ENCODE measurements around the gene OR52N4.

The OR52N4 gene

DNA sequence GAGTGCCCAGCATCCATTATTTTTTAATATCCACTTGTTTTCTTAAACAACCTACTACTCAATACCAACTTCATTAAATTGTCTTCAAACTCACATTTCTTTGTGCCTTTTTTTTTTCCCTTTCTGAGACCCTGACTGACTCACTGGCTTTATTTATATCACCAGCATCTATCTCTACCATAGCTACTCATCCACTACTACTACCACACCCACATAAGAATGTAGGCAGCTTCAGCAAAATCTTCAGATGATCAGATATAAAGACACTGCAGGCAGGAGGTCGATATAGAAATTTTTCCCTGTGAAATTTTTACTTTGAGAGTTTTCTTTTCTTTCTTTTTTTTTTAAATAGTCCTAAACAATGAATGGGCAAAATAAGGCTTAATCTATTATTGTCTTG, 15.6 kb upstream of the OR52N4 start:
- H2BK12ac ChIP-seq (ENCODE audit: low read length) = no peak overlapping the region
- H4K91ac ChIP-seq (ENCODE audit: low read depth, low read length, poor library complexity) = no peak overlapping the region
- WGBS, 2 donors (ENCODE audit: extremely low coverage in 2 of 2, insufficient read length in 2 of 2, insufficient replicate concordance in 1 of 2) = no CpG with 5 or more reads among the region's 1 CpG
- no peak overlapping the region for H3K4me3 ChIP-seq (ENCODE audit: low read length in 2 of 2)
- H3K79me1 ChIP-seq (ENCODE audit: low read depth, low read length) = no peaks in the 10 kb centered on the region
- H2AFZ ChIP-seq (ENCODE audit: low read length) = no peak overlapping the region
- H3K9me3 ChIP-seq (replicated peaks in 1 of 2; ENCODE audit: control insufficient read depth in 2 of 2, insufficient read depth in 1 of 2, low read depth in 1 of 2, low read length in 2 of 2) = no peaks in the 10 kb centered on the region
- H3K23ac ChIP-seq (ENCODE audit: low read depth, low read length, poor library complexity) = no peak overlapping the region
- H3K18ac ChIP-seq (ENCODE audit: low read length) = no peak overlapping the region
- H4K8ac ChIP-seq (ENCODE audit: low read depth, low read length) = no peak overlapping the region
- no peak overlapping the region for H3K4ac ChIP-seq (ENCODE audit: low read length)
- no peak overlapping the region for H2BK120ac ChIP-seq (ENCODE audit: low read depth, low read length)
- no peak overlapping the region for H3K14ac ChIP-seq (ENCODE audit: low read length)
- no peak overlapping the region for H3K4me2 ChIP-seq (ENCODE audit: insufficient read depth, low read length, poor library complexity, severe bottlenecking)
- no peak overlapping the region for H3K27ac ChIP-seq (replicated peaks; ENCODE audit: low read length)
- H2BK15ac ChIP-seq (ENCODE audit: low read length) = no peak overlapping the region
- H3K9ac ChIP-seq (ENCODE audit: low read depth, low read length, poor library complexity) = no peak overlapping the region
- no peaks in the 10 kb centered on the region for H3K36me3 ChIP-seq (replicated peaks in 1 of 2; ENCODE audit: control insufficient read depth in 2 of 2, insufficient read depth in 2 of 2, low read length in 2 of 2)
- no peak overlapping the region for H2BK5ac ChIP-seq (ENCODE audit: low read length)
- peaks cover 0 to 6% of the 10 kb centered on the region in 2 donors for H3K4me1 ChIP-seq (ENCODE audit: control insufficient read depth in 2 of 2, insufficient read depth in 1 of 2, low read depth in 1 of 2, low read length in 2 of 2)
- DNase-seq (ENCODE audit: low spot score) = no peak
- no peaks in the 10 kb centered on the region for H3K27me3 ChIP-seq (ENCODE audit: control insufficient read depth in 3 of 3, insufficient read depth in 3 of 3, low read depth in 1 of 3, low read length in 3 of 3)
- no peak overlapping the region for H2AK5ac ChIP-seq (ENCODE audit: low read depth, low read length)

DNA sequence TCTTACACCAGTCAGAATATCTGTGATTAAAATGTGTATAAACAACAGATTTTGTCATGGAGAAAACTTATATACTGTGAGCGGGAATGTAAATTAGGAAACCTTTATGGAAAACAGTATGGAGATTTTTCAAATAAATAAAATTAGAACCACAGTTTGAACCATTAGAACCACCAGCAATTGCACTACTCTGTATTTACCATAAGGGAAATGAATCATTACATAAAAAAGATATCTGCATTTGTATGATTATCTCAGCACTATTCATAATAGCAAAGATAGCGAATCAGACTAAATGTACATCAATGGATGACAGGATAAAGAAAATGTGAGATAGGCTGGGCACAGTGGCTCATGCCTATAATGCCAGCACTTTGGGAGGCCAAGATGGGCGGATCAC, 7.4 kb upstream of the OR52N4 start:
- Histone ChIP-seq H2BK5ac (ENCODE audit: low read length) (no peak overlapping the region), H3K4me1 (ENCODE audit: control insufficient read depth in 2 of 2, insufficient read depth in 1 of 2, low read depth in 1 of 2, low read length in 2 of 2) (no peaks in the 10 kb centered on the region), H2AFZ (ENCODE audit: low read length) (no peak overlapping the region), H3K23ac (ENCODE audit: low read depth, low read length, poor library complexity) (no peak overlapping the region), H3K18ac (ENCODE audit: low read length) (no peak overlapping the region), H3K36me3 (replicated peaks in 1 of 2; ENCODE audit: control insufficient read depth in 2 of 2, insufficient read depth in 2 of 2, low read length in 2 of 2) (no peaks in the 10 kb centered on the region), H2BK120ac (ENCODE audit: low read depth, low read length) (no peak overlapping the region), H3K9ac (ENCODE audit: low read depth, low read length, poor library complexity) (no peak overlapping the region), H3K27me3 (ENCODE audit: control insufficient read depth in 3 of 3, insufficient read depth in 3 of 3, low read depth in 1 of 3, low read length in 3 of 3) (no peaks in the 10 kb centered on the region), H2BK15ac (ENCODE audit: low read length) (no peak overlapping the region), H3K4ac (ENCODE audit: low read length) (no peak overlapping the region), H3K4me3 (ENCODE audit: low read length in 2 of 2) (no peak overlapping the region), H2BK12ac (ENCODE audit: low read length) (no peak overlapping the region), H2AK5ac (ENCODE audit: low read depth, low read length) (no peak overlapping the region), H3K27ac (replicated peaks; ENCODE audit: low read length) (no peak overlapping the region), H4K8ac (ENCODE audit: low read depth, low read length) (no peak overlapping the region), H3K14ac (ENCODE audit: low read length) (no peak overlapping the region), H3K79me1 (ENCODE audit: low read depth, low read length) (no peaks in the 10 kb centered on the region), H4K91ac (ENCODE audit: low read depth, low read length, poor library complexity) (no peak overlapping the region), H3K9me3 (replicated peaks in 1 of 2; ENCODE audit: control insufficient read depth in 2 of 2, insufficient read depth in 1 of 2, low read depth in 1 of 2, low read length in 2 of 2) (no peaks in the 10 kb centered on the region), H3K4me2 (ENCODE audit: insufficient read depth, low read length, poor library complexity, severe bottlenecking) (no peak overlapping the region)
- no CpG with 5 or more reads among the region's 3 CpGs for WGBS, 2 donors (ENCODE audit: extremely low coverage in 2 of 2, insufficient read length in 2 of 2, insufficient replicate concordance in 1 of 2)
- DNase-seq (ENCODE audit: low spot score) = no peak

DNA sequence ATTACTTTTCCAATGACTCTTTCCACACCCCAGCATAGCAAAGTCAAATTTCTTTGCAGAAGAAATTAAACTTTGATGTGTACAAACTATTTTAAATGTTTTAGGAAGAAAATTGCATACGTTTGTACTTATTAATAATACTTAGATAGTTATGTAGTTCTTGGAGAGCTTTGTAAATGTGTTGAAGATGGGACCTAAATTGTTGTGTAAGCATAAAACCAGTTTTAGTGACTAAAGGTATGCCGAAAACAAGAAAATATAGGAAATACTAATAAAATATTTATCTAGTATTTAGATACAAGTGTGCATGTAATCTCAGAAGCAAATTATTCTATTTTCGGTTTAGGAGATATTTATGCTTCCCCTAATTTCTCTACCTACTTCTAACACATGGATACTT, 4.2 kb upstream of the OR52N4 start:
- Histone ChIP-seq H3K36me3 (replicated peaks in 1 of 2; ENCODE audit: control insufficient read depth in 2 of 2, insufficient read depth in 2 of 2, low read length in 2 of 2) (no peaks in the 10 kb centered on the region), H2AK5ac (ENCODE audit: low read depth, low read length) (no peak overlapping the region), H3K14ac (ENCODE audit: low read length) (no peak overlapping the region), H2AFZ (ENCODE audit: low read length) (no peak overlapping the region), H3K9me3 (replicated peaks in 1 of 2; ENCODE audit: control insufficient read depth in 2 of 2, insufficient read depth in 1 of 2, low read depth in 1 of 2, low read length in 2 of 2) (no peaks in the 10 kb centered on the region), H2BK120ac (ENCODE audit: low read depth, low read length) (no peak overlapping the region), H3K27ac (replicated peaks; ENCODE audit: low read length) (no peak overlapping the region), H2BK12ac (ENCODE audit: low read length) (no peak overlapping the region), H3K9ac (ENCODE audit: low read depth, low read length, poor library complexity) (no peak overlapping the region), H4K8ac (ENCODE audit: low read depth, low read length) (no peak overlapping the region), H3K4me1 (ENCODE audit: control insufficient read depth in 2 of 2, insufficient read depth in 1 of 2, low read depth in 1 of 2, low read length in 2 of 2) (no peaks in the 10 kb centered on the region), H2BK5ac (ENCODE audit: low read length) (no peak overlapping the region), H3K27me3 (ENCODE audit: control insufficient read depth in 3 of 3, insufficient read depth in 3 of 3, low read depth in 1 of 3, low read length in 3 of 3) (no peaks in the 10 kb centered on the region), H3K4me2 (ENCODE audit: insufficient read depth, low read length, poor library complexity, severe bottlenecking) (no peak overlapping the region), H2BK15ac (ENCODE audit: low read length) (no peak overlapping the region), H3K4ac (ENCODE audit: low read length) (no peak overlapping the region), H3K4me3 (ENCODE audit: low read length in 2 of 2) (no peak overlapping the region), H3K18ac (ENCODE audit: low read length) (no peak overlapping the region), H4K91ac (ENCODE audit: low read depth, low read length, poor library complexity) (no peak overlapping the region), H3K23ac (ENCODE audit: low read depth, low read length, poor library complexity) (no peak overlapping the region), H3K79me1 (ENCODE audit: low read depth, low read length) (no peaks in the 10 kb centered on the region)
- no peak for DNase-seq (ENCODE audit: low spot score)
- no CpG with 5 or more reads among the region's 3 CpGs for WGBS, 2 donors (ENCODE audit: extremely low coverage in 2 of 2, insufficient read length in 2 of 2, insufficient replicate concordance in 1 of 2)

DNA sequence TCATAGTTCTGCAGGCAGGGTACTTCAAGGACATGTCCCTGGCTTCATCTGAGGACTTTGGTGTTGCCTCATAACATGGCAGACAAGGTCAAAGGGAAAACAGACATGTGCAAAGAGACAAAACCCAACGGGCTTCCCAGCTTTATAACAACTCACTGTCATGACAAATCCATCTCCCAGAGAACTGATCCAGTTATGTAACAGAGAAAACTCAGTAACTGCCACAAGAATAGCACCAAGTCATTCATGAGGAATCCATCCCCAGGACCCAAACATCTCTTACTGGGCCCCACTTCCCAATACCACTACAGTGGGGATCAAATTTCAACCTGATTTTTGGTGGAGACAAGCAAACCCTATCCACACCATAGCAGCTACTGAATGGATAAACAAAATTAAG, 13.0 kb downstream of the OR52N4 start:
- Histone ChIP-seq H3K4me1 (ENCODE audit: control insufficient read depth in 2 of 2, insufficient read depth in 1 of 2, low read depth in 1 of 2, low read length in 2 of 2) (no peaks in the 10 kb centered on the region), H2AK5ac (ENCODE audit: low read depth, low read length) (no peak overlapping the region), H2AFZ (ENCODE audit: low read length) (no peak overlapping the region), H3K4ac (ENCODE audit: low read length) (no peak overlapping the region), H3K18ac (ENCODE audit: low read length) (no peak overlapping the region), H2BK5ac (ENCODE audit: low read length) (no peak overlapping the region), H3K27me3 (ENCODE audit: control insufficient read depth in 3 of 3, insufficient read depth in 3 of 3, low read depth in 1 of 3, low read length in 3 of 3) (no peaks in the 10 kb centered on the region), H3K9me3 (replicated peaks in 1 of 2; ENCODE audit: control insufficient read depth in 2 of 2, insufficient read depth in 1 of 2, low read depth in 1 of 2, low read length in 2 of 2) (no peaks in the 10 kb centered on the region), H4K91ac (ENCODE audit: low read depth, low read length, poor library complexity) (no peak overlapping the region), H3K36me3 (replicated peaks in 1 of 2; ENCODE audit: control insufficient read depth in 2 of 2, insufficient read depth in 2 of 2, low read length in 2 of 2) (no peaks in the 10 kb centered on the region), H3K9ac (ENCODE audit: low read depth, low read length, poor library complexity) (no peak overlapping the region), H3K4me3 (ENCODE audit: low read length in 2 of 2) (no peak overlapping the region), H2BK12ac (ENCODE audit: low read length) (no peak overlapping the region), H3K14ac (ENCODE audit: low read length) (no peak overlapping the region), H3K4me2 (ENCODE audit: insufficient read depth, low read length, poor library complexity, severe bottlenecking) (no peak overlapping the region), H3K23ac (ENCODE audit: low read depth, low read length, poor library complexity) (no peak overlapping the region), H3K27ac (replicated peaks; ENCODE audit: low read length) (no peak overlapping the region), H3K79me1 (ENCODE audit: low read depth, low read length) (no peaks in the 10 kb centered on the region), H2BK15ac (ENCODE audit: low read length) (no peak overlapping the region), H4K8ac (ENCODE audit: low read depth, low read length) (no peak overlapping the region), H2BK120ac (ENCODE audit: low read depth, low read length) (no peak overlapping the region)
- WGBS, 2 donors (ENCODE audit: extremely low coverage in 2 of 2, insufficient read length in 2 of 2, insufficient replicate concordance in 1 of 2) = no CpG with 5 or more reads among the region's 1 CpG
- no peak for DNase-seq (ENCODE audit: low spot score)

Data from neuronal stem cell (in vitro differentiated cells).